ENCODE data around the gene IFT74. TPM values are rescaled to one million over a fixed set of nuclear protein-coding genes. Genes with fewer than 3 reads are reported as not detected.

Gene IFT74
- total RNA-seq, 3 donors from 2014 or later = 13.0 to 34.1 (median 21.0) TPM

- TF ChIP-seq POLR2AphosphoS5 (IDR thresholded peaks at IDR 0.05) (no peak), CTCF (IDR thresholded peaks at IDR 0.05) (no peak), POLR2A (IDR thresholded peaks at IDR 0.05) (no peak)
- Histone ChIP-seq H3K27me3 (no peaks in the 10 kb centered on the region), H3K4me1 (peaks cover 0 to 4% of the 10 kb centered on the region in 2 donors), H3K27ac (no peak overlapping the region), H3K36me3 (no peaks in the 10 kb centered on the region), H3K4me3 (no peak overlapping the region), H3K9me3 (no peaks in the 10 kb centered on the region)
- no peak for DNase-seq (ENCODE audit: low spot score in 2 of 2)
- intact Hi-C loops (cut with DNase I; ENCODE audit: low total_unique reads) = no loop called here
These were observed 4.4 kb upstream of the IFT74 start for GRCh38 chr9:26951794-26952193.

- H3K27ac ChIP-seq = no peak overlapping the region
- no peaks in the 10 kb centered on the region for H3K27me3 ChIP-seq
- DNase-seq (ENCODE audit: low spot score in 2 of 2) = no peak
- H3K36me3 ChIP-seq = no peaks in the 10 kb centered on the region
- TF ChIP-seq POLR2A (IDR thresholded peaks at IDR 0.05) = no peak
- TF ChIP-seq CTCF (IDR thresholded peaks at IDR 0.05) = no peak
- TF ChIP-seq POLR2AphosphoS5 (IDR thresholded peaks at IDR 0.05) = no peak
- H3K4me3 ChIP-seq = no peak overlapping the region
- intact Hi-C loops (cut with DNase I; ENCODE audit: low total_unique reads) = no loop called here
- H3K9me3 ChIP-seq = no peaks in the 10 kb centered on the region
- peaks cover 0 to 8% of the 10 kb centered on the region in 2 donors for H3K4me1 ChIP-seq
These were observed 2.1 kb upstream of the IFT74 start for GRCh38 chr9:26954050-26954508.

GRCh38 chr9:26955222-26955903, 849 bp upstream of the IFT74 start:
- H3K4me3 ChIP-seq = peak overlapping the region; percentile 48 to 83 (median 67)
- no peaks in the 10 kb centered on the region for H3K36me3 ChIP-seq
- no peak for TF ChIP-seq POLR2A (IDR thresholded peaks at IDR 0.05)
- no peak for TF ChIP-seq CTCF (IDR thresholded peaks at IDR 0.05)
- no peak for TF ChIP-seq POLR2AphosphoS5 (IDR thresholded peaks at IDR 0.05)
- peak overlapping the region; percentile 91 to 93 for H3K27ac ChIP-seq
- no peaks in the 10 kb centered on the region for H3K27me3 ChIP-seq
- H3K4me1 ChIP-seq = peaks cover 0 to 8% of the 10 kb centered on the region in 2 donors
- DNase-seq (ENCODE audit: low spot score in 2 of 2) = no peak
- H3K9me3 ChIP-seq = no peaks in the 10 kb centered on the region
- intact Hi-C loops (cut with DNase I; ENCODE audit: low total_unique reads) = loop anchor here (5.0 kb wide), 1 partner anchor 582 kb away; no protein-coding TSS in a partner anchor

- H3K36me3 ChIP-seq = no peaks in the 10 kb centered on the region
- H3K27ac ChIP-seq = peak overlapping the region; percentile 91 to 93
- no peak for TF ChIP-seq POLR2AphosphoS5 (IDR thresholded peaks at IDR 0.05)
- TF ChIP-seq CTCF (IDR thresholded peaks at IDR 0.05) = no peak
- TF ChIP-seq POLR2A (IDR thresholded peaks at IDR 0.05) = no peak
- intact Hi-C loops (cut with DNase I; ENCODE audit: low total_unique reads) = loop anchor here (5.0 kb wide), 1 partner anchor 580 kb away; no protein-coding TSS in a partner anchor
- no peaks in the 10 kb centered on the region for H3K27me3 ChIP-seq
- H3K9me3 ChIP-seq = no peaks in the 10 kb centered on the region
- peaks cover 0 to 8% of the 10 kb centered on the region in 2 donors for H3K4me1 ChIP-seq
- DNase-seq (ENCODE audit: low spot score in 2 of 2) = no peak
- peak overlapping the region; percentile 48 to 83 (median 67) for H3K4me3 ChIP-seq
These were observed 635 bp downstream of the IFT74 start for GRCh38 chr9:26956860-26957233.

GRCh38 chr9:26971721-26972120, 15.5 kb downstream of the IFT74 start:
- no peaks in the 10 kb centered on the region for H3K27me3 ChIP-seq
- no peaks in the 10 kb centered on the region for H3K36me3 ChIP-seq
- TF ChIP-seq POLR2AphosphoS5 (IDR thresholded peaks at IDR 0.05) (no peak), POLR2A (IDR thresholded peaks at IDR 0.05) (no peak), CTCF (IDR thresholded peaks at IDR 0.05) (no peak)
- intact Hi-C loops (cut with DNase I; ENCODE audit: low total_unique reads) = no loop called here
- H3K27ac ChIP-seq = no peak overlapping the region
- H3K9me3 ChIP-seq = no peaks in the 10 kb centered on the region
- H3K4me1 ChIP-seq = no peaks in the 10 kb centered on the region
- H3K4me3 ChIP-seq = no peak overlapping the region
- DNase-seq (ENCODE audit: low spot score in 2 of 2) = no peak
